Adrenal gland (tissue), 12 donors: ENCODE results near the gene MDP1. TPM values are rescaled to one million over a fixed set of nuclear protein-coding genes. Genes with fewer than 3 reads are reported as not detected.
A peak's percentile ranks its signal among the peaks of the same experiment; 100 is the strongest.

Source experiments
- DNase-seq, 7 donors: peaks; one replicate each; pipeline ENCODE4 v3.0.0-alpha.2; 2019 to 2020
- H3K27ac ChIP-seq, 5 donors: fragments of 200-600 bp; sonication (generic) in 4 of 5; 1 replicate in 3 of 5; 2 replicates in 2 of 5; pipeline versions ENCODE4 v1.5.1 to v1.8.0; 2016 to 2020; ENCODE audit warnings: mild to moderate bottlenecking in 1 of 5
- H3K27me3 ChIP-seq: fragments of 200-600 bp; 2 replicates; pipeline ENCODE4 v1.8.0; 2021
- H3K36me3 ChIP-seq, 2 donors: fragments of 200-600 bp; replicated peaks in 1 of 2; 1 replicate in 1 of 2; 2 replicates in 1 of 2; pipeline versions ENCODE4 v1.5.1 to v1.8.0; 2018 to 2022
- H3K4me1 ChIP-seq, 2 donors: fragments of 200-600 bp; replicated peaks in 1 of 2; 1 replicate in 1 of 2; 2 replicates in 1 of 2; pipeline versions ENCODE4 v1.5.1 to v1.8.0; 2018 to 2021
- H3K4me3 ChIP-seq, 4 donors: fragments of 200-600 bp; sonication (generic) in 3 of 4; one replicate each; pipeline ENCODE4 v1.5.1; 2016 to 2018
- H3K9me3 ChIP-seq, 3 donors: fragments of 200-600 bp; sonication (generic) in 1 of 3; replicated peaks in 1 of 3; 1 replicate in 2 of 3; 2 replicates in 1 of 3; pipeline versions ENCODE4 v1.5.1 to v1.8.0; 2016 to 2021
- POLR2A ChIP-seq, 2 donors: fragments of 450-650 bp; IDR thresholded peaks; one replicate each; pipeline ENCODE4 v1.6.1; 2017; ENCODE audit warnings: antibody characterized with exemption in 2 of 2, mild to moderate bottlenecking in 2 of 2, moderate library complexity in 1 of 2
- WGBS, 4 donors: extraction: QIAGEN DNeasy Blood & Tissue Kit in 2 of 4; methylation state at CpG; one replicate each; pipeline versions ENCODE4 v1.1.5 to v1.1.7; 2013 to 2017; 5-methylcytosine and 5-hydroxymethylcytosine counted together
- intact Hi-C, 2 donors: fragments of 100-400 bp; cut with DNase I; formaldehyde crosslinking; loops; one replicate each; pipeline versions ENCODE4 v1.14.1 to v1.15.0; 2022 to 2023
- polyA plus RNA-seq, 3 donors: library from polyadenylated mRNA; stranded (reverse); fragments of 200-250 nt in 2 of 3; fragments of 350-450 nt in 1 of 3; fragmentation: Illumina TruSeq in 1 of 3; extraction: RNeasy Lipid Tissue Mini Kit (QIAGEN cat#74804) in 1 of 3; gene quantifications; one replicate each; pipeline ENCODE4 v1.2.3, GENCODE V29; 2013 to 2014
- total RNA-seq, 9 donors: library from RNA; depleted of rRNA in 4 of 9; stranded (reverse); fragments of >200 nt in 4 of 9; fragments of 120-200 nt in 1 of 9; fragmentation: NEBNext Ultra II Directional in 1 of 9; extraction: Animal tissue kit (Norgen Biotek cat#: 25700) in 1 of 9; gene quantifications; one replicate each; pipeline versions ENCODE4 v1.1.0 to v1.2.4, GENCODE V29; 2013 to 2023
- TF ChIP-seq, protein P1 (sequence below), 6 experiments: fragments of 450-650 bp in 4 of 6; fragments of 200-600 bp in 2 of 6; sonication (generic) in 1 of 6; IDR thresholded peaks; 1 replicate in 5 of 6; 2 replicates in 1 of 6; pipeline versions ENCODE4 v1.5.1 to v1.8.0; 2016 to 2021; ENCODE audit warnings: antibody characterized with exemption in 6 of 6, mild to moderate bottlenecking in 2 of 6, moderate library complexity in 1 of 6
- donor health status: healthy with polysubstance abuse.
- donor health status: Bipolar disorder and iron deficiency.
- donor health status: DM: yes; HTN: yes; CAD: no.
- donor health status: DM: no; HTN: no; CAD: no.
- donor health status: DM: no; HTN: no; CAD: no.
- donor health status: DM: yes; HTN: yes; CAD: no.

The MDP1 gene
- total and polyA plus RNA-seq, 12 donors: 20.3 to 53.7 (median 33.6) TPM

DNA sequence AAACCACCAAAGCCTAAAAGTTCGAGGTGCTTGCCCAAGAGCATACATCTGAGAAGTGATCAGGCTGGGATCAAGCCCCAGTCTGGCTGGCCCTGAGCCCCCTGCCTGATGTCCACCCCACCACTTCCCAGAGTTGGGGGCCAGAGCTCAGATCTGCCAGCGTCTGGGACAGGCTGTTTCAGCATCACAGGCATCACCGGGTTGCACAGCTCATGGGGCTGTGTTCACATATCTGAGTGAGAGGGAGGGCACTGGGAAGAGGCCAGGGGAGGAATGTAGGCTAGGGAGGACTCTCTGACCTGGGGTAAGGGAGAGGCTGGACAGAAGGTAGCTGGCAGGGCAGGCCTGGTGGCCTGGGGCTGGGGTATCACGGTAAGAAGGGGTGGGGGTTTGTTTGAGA, 41.1 kb upstream of the MDP1 start:
- intact Hi-C loops: no loop called here
- peak overlapping the region in 1 of 5 donors; percentile 2 for H3K27ac ChIP-seq
- WGBS, 4 donors: 68 to 77% (median 73%) methylated on average over 3 to 4 of the region's 4 CpGs

DNA sequence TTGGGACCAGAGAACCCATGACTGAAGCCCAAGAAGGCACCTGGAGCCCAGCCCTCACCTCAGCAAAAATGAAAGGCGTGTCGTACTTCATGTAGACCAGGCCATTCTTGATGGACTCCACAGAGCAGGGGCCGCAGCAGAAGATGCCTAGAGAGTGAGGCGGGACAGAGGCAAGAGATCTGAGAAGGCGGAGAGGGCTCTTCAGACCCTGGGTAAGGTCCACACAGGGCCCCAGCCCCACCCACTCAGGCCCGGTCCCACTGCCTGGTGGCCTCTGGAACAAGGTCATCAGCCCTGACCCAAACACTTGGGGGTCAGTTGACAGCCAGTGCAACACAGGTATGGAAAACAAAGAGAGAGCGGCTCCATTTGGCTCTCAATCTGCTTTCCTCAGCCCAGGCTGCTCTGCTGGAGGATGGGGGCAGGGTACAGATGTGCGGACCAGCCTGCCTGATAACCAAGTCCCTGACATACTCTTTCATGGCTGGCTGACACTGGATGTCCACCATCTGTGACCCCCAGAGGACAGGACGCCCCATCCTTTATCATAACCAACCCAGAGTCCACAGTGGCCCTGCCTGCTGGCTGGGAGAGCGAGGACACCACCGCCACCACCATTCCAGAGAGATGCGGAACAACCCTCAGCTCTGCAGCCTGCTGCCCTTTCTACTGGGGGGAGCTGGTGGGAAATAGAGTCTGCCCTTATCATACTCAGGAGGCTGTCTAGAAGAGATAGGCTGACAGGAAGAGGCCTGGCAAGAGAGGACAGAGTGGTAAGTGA, 40.3 kb upstream of the MDP1 start:
- H3K4me1 ChIP-seq: no peaks in the 10 kb centered on the region
- no peaks in the 10 kb centered on the region for H3K9me3 ChIP-seq
- WGBS, 4 donors: 93 to 97% (median 95%) methylated on average over 9 to 12 of the region's 12 CpGs
- H3K4me3 ChIP-seq: no peak overlapping the region
- no peaks in the 10 kb centered on the region for H3K36me3 ChIP-seq
- intact Hi-C loops: no loop called here
- H3K27me3 ChIP-seq: no peaks in the 10 kb centered on the region
- no peak for DNase-seq
- no peak overlapping the region for H3K27ac ChIP-seq
- no peak for TF ChIP-seq POLR2A (IDR thresholded peaks at IDR 0.05)
- TF ChIP-seq, protein P1, sequence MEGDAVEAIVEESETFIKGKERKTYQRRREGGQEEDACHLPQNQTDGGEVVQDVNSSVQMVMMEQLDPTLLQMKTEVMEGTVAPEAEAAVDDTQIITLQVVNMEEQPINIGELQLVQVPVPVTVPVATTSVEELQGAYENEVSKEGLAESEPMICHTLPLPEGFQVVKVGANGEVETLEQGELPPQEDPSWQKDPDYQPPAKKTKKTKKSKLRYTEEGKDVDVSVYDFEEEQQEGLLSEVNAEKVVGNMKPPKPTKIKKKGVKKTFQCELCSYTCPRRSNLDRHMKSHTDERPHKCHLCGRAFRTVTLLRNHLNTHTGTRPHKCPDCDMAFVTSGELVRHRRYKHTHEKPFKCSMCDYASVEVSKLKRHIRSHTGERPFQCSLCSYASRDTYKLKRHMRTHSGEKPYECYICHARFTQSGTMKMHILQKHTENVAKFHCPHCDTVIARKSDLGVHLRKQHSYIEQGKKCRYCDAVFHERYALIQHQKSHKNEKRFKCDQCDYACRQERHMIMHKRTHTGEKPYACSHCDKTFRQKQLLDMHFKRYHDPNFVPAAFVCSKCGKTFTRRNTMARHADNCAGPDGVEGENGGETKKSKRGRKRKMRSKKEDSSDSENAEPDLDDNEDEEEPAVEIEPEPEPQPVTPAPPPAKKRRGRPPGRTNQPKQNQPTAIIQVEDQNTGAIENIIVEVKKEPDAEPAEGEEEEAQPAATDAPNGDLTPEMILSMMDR (IDR thresholded peaks at IDR 0.05): no peak

More for the DNA sequence above, 41.1 kb upstream of the MDP1 start:
- no peaks in the 10 kb centered on the region for H3K36me3 ChIP-seq
- H3K4me1 ChIP-seq: no peaks in the 10 kb centered on the region
- no peak for DNase-seq
- no peaks in the 10 kb centered on the region for H3K27me3 ChIP-seq
- H3K4me3 ChIP-seq: no peak overlapping the region
- TF ChIP-seq, protein P1 (IDR thresholded peaks at IDR 0.05): no peak
- no peak for TF ChIP-seq POLR2A (IDR thresholded peaks at IDR 0.05)
- H3K9me3 ChIP-seq: no peaks in the 10 kb centered on the region

DNA sequence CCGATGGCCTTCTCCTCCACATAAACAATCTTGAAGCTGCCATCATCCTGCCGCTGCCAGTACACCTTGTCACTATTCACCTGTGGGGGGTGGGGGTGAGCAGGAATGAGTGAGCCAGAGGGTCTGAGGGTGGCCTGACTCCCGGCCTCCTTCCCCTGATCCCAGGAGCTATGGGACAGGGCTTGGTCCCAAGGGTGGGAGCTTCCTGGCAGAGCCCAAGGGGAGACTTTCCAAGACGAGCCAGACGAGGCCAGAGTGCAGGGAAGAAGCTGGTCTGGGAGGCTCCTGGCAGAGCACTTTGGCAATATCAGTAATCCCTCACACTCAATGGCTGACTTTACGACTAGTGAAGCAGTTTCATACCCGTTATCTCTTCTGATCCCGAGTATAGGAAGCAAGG, 39.6 kb upstream of the MDP1 start:
- TF ChIP-seq POLR2A (IDR thresholded peaks at IDR 0.05): no peak
- TF ChIP-seq, protein P1 (IDR thresholded peaks at IDR 0.05): no peak
- no peaks in the 10 kb centered on the region for H3K27me3 ChIP-seq
- intact Hi-C loops: no loop called here
- no peaks in the 10 kb centered on the region for H3K36me3 ChIP-seq
- no peaks in the 10 kb centered on the region for H3K4me1 ChIP-seq
- 91 to 100% (median 95%) methylated on average over 4 to 8 of the region's 8 CpGs for WGBS, 4 donors
- DNase-seq: no peak
- no peaks in the 10 kb centered on the region for H3K9me3 ChIP-seq
- no peak overlapping the region for H3K4me3 ChIP-seq
- H3K27ac ChIP-seq: no peak overlapping the region

DNA sequence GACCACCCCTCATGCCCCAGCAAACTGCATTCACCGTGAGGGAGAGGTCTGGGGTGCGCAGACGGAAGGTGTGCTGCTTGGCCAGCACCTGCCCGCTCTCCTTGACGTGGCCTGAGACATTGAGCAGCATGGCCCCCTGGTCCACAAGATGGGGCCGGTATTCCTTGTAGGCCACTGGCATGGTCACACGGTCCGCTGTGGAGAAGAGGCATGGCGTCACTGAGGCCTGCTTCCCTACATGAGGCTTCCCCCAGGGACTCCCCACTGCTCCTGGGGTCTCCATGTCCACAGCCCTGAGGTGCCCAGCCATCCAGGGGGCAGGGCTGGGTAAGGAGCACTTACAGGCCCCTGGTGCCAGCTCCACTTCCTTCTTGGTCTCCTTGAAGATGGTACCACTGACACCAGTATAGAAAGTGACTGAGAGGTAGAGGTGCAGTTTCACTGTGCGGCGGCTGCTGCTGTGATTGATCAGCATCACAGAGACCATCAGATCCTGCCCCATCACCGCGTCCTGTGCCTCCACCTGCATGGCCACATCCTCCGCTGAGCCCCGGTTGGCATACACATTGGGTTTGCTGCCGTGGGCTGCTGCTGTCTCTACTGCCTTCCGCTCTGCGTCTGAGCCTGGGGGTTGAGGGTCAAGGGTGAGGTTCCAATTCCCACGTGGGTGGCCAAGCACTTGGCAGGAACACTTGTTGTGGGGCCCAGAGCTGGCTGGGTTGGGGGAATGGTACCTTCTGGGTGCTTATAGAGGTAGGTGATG, 38.9 kb upstream of the MDP1 start:
- Histone ChIP-seq H3K36me3 (no peaks in the 10 kb centered on the region), H3K9me3 (no peaks in the 10 kb centered on the region), H3K27ac (no peak overlapping the region), H3K27me3 (no peaks in the 10 kb centered on the region), H3K4me1 (no peaks in the 10 kb centered on the region), H3K4me3 (no peak overlapping the region)
- WGBS, 4 donors: 94 to 96% (median 96%) methylated on average over 14 to 19 of the region's 19 CpGs
- TF ChIP-seq POLR2A (IDR thresholded peaks at IDR 0.05): no peak
- TF ChIP-seq, protein P1 (IDR thresholded peaks at IDR 0.05): no peak
- intact Hi-C loops: no loop called here
- DNase-seq: no peak
